ENCODE results near the gene ASPDH.
A peak's percentile ranks its signal among the peaks of the same experiment; 100 is the strongest.

Gene ASPDH

DNA sequence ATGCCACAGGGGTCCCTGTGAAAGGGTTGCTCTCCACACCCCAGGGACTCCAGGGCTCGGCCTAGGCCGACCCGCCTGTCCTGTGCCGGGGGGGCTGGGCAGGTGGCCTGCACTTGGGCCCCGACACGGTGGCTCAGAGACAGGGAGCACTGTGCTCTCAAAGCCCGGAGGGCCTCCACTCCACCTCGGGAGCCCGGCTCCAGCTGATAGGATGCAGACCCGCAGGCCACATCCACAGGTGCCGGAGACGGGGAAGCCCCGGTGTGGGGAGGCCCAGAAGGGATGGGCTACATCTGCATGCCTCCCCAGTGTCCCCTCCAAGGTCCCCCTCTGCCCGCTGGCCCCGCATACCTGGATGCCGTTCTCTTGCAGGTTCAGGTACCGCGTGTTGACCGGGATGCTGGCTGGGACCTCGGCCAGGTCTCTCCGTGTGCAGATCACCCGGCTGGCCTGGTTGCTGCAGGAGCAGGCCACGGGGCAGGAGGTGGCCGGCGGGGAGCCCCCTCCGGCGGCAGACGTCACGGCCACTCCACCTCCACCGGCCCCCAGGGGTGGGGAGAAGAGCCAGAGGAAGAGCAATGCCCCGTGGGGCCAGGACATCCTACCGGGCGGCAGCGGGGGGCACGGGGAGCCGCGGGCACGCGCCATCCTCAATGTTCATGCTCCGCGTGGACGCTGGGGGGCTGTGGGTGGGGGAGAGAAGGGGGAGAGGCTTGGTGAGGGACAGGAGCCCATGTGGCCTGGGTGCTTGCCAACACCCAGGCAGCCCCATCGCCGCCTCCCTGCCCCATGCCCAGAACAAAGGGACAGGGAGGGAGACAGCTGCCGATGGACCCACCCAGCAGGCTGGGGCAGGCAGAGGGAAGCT, 34.7 kb upstream of the ASPDH start:
- no peaks in the 10 kb centered on the region for H3K9me3 ChIP-seq
- peaks cover 42% of the 10 kb centered on the region; the same call in 1 of the 2 replicates for H3K27me3 ChIP-seq
- peaks cover 77% of the 10 kb centered on the region for H3K4me1 ChIP-seq
- H3K27ac ChIP-seq, result peak overlapping the region; percentile 50; the same call in 1 of the 2 replicates
- H4K20me1 ChIP-seq, result no peaks in the 10 kb centered on the region
- H3K4me2 ChIP-seq, result peak overlapping the region; percentile 94
- H3K4me3 ChIP-seq, result no peak overlapping the region
- no peak for TF ChIP-seq Cebpa-rat (IDR thresholded peaks at IDR 0.05)
- no peak overlapping the region for H3K9ac ChIP-seq
- H3K36me3 ChIP-seq, result no peaks in the 10 kb centered on the region

DNA sequence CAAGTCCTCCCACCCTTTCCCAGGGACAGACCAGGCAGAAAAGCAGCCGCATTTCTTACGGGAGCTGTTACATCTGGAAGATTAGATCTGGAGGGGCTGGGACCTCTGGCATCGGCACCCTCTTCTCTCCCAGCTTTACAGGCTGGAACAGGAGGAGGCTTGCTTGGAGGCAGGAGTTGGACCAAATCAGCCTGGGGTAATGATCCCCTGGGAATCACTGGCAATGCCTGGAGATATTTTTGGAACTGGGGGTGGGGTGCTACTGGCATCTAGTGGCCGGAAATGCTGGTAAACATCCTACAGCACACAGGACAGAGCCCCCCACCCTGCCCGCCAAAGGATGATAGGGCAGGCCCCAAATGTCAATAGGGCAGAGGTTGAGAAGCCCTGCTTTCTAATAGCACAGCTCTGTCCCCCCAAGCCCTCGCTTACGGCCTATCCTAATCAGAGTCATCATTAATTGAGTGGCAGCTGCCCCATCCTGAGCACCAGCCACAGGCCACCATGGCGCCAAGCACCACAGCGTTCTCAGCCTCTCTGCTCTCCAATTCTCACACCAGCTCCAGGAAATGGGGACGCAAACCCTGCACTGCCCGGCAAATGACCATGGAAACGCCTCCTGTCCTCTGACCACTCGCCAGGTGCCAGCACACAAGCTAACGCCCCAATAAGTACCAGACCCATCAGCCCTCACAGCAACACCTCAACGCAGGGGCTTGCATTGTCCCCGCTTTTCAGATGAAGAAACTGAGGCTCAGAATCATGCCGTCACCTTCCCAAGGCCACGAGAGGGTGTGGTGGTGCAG, 33.9 kb upstream of the ASPDH start:
- H3K4me3 ChIP-seq, result no peak overlapping the region
- H3K9me3 ChIP-seq, result no peaks in the 10 kb centered on the region
- no peaks in the 10 kb centered on the region for H3K36me3 ChIP-seq
- no peak for TF ChIP-seq Cebpa-rat (IDR thresholded peaks at IDR 0.05)
- H4K20me1 ChIP-seq, result no peaks in the 10 kb centered on the region
- peak overlapping the region; percentile 59; the same call in 1 of the 2 replicates for H3K9ac ChIP-seq
- H3K27me3 ChIP-seq, result peaks cover 37% of the 10 kb centered on the region; the same call in 1 of the 2 replicates
- H3K4me1 ChIP-seq, result peaks cover 85% of the 10 kb centered on the region
- peak overlapping the region; percentile 50 for H3K27ac ChIP-seq
- H3K4me2 ChIP-seq, result peak overlapping the region; percentile 94

DNA sequence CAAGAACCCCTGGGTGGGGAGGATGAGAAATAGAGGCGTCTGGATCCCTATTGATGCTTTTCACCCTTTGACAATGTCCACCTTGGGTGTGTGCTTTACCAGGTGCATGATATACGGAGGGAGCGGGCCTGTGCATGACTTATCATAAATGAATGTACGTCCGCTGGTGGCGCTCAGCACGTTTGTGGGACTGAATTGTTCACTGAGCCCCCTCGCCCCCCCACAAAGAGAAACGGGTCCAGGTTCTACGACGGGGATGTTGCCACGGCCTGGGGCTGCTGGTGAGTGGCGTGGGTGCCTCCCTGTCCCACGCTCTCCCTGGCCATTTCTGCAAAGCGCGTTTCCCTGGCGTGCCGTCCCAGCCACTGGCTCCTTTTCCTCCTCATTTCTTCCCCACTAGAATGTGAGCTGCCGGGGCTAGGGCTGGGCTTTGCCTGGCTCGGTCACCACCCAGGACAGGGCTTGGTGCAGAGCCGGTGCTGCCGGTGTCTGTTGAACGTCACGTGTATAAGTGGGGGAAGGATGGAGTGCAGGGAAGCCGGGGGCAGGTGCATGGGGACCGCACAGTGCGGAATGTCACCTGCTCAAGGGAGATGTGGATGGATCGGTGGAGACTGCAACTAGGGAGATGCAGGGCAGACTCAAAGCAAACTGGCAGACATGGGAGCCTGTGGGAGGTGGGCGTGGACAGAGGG, 33.0 kb upstream of the ASPDH start:
- Histone ChIP-seq H3K4me1 (peaks cover 87% of the 10 kb centered on the region), H3K27ac (peak overlapping the region; percentile 50), H3K27me3 (peaks cover 28% of the 10 kb centered on the region; the same call in 1 of the 2 replicates), H3K4me2 (peak overlapping the region; percentile 94), H3K9me3 (no peaks in the 10 kb centered on the region), H3K36me3 (no peaks in the 10 kb centered on the region), H3K9ac (peak overlapping the region; percentile 59; the same call in 1 of the 2 replicates), H4K20me1 (no peaks in the 10 kb centered on the region), H3K4me3 (no peak overlapping the region)
- no peak for TF ChIP-seq Cebpa-rat (IDR thresholded peaks at IDR 0.05)

DNA sequence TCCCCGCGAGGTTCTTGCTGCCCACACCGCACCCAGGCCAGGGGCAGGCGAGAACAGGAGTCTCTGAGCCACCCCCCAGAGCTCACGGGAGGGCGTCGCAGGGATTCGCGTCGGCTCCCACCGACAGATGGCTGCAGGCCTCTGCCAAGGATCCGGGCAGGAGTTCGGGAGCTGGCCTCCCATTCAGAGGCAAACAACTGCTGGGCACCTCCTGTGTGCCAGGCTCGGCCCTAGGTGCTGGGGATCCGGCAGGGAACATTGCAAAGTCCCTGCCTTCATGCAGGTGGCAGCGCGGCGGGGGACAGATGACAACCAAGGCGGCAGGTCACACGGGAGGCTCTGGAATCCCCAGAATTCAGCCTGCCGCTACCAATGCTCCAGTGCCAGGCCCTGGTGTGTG, 29.2 kb upstream of the ASPDH start:
- no peak overlapping the region; the same call in 1 of the 2 replicates for H3K9ac ChIP-seq
- no peaks in the 10 kb centered on the region for H4K20me1 ChIP-seq
- H3K4me3 ChIP-seq, result no peak overlapping the region
- peak overlapping the region; percentile 58 for H3K27ac ChIP-seq
- H3K4me1 ChIP-seq, result peaks cover 65% of the 10 kb centered on the region
- TF ChIP-seq Cebpa-rat (IDR thresholded peaks at IDR 0.05), result no peak
- H3K9me3 ChIP-seq, result no peaks in the 10 kb centered on the region
- no peaks in the 10 kb centered on the region for H3K36me3 ChIP-seq
- peak overlapping the region; percentile 80 for H3K4me2 ChIP-seq
- H3K27me3 ChIP-seq, result no peaks in the 10 kb centered on the region

DNA sequence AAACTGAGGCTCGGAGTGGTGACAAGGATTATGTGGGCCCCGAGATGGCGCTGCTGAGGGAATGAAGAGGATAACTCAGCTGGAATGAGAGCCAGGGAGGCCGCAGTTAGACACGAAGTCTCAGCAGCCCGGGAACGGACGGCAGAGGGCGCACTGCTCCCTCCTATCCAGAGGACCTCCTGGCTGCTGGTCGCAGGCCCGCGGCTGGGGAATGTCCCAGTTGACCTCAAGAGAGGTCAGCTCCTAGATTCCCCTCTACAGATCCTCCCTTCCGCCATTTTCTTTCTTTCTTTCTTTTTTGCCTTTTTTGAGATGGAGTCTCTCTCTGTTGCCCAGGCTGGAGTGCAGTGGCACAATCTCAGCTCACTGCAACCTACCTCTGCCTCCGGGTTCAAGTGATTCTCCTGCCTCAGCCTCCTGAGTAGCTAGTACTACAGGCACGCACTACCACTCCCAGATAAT, 24.1 kb upstream of the ASPDH start:
- H3K4me2 ChIP-seq, result no peak overlapping the region
- H4K20me1 ChIP-seq, result no peaks in the 10 kb centered on the region
- peaks cover 13% of the 10 kb centered on the region for H3K9me3 ChIP-seq
- no peaks in the 10 kb centered on the region for H3K27me3 ChIP-seq
- no peak overlapping the region for H3K9ac ChIP-seq
- H3K4me1 ChIP-seq, result peaks cover 30% of the 10 kb centered on the region
- no peak overlapping the region for H3K4me3 ChIP-seq
- no peaks in the 10 kb centered on the region for H3K36me3 ChIP-seq
- H3K27ac ChIP-seq, result no peak overlapping the region
- TF ChIP-seq Cebpa-rat (IDR thresholded peaks at IDR 0.05), result no peak

DNA sequence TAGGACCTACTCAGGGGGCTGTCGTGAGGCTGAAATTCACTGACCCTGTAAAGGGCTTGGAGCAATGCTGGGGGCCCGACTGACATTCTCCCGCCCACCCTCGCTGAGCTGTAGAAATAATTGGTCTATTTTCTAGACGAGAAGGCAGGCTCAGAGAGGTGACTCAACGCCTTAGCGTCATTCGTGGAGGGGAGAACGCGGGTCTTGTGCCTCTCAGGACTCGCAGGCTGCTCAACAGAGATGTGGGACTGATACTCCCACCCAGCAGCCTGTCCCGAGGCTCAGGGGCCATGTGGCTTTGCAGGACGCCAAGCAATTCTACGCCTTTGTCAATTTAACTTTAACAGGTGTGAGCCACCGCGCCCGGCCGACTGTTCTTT, 23.6 kb upstream of the ASPDH start:
- no peak for TF ChIP-seq Cebpa-rat (IDR thresholded peaks at IDR 0.05)
- no peak overlapping the region for H3K9ac ChIP-seq
- no peaks in the 10 kb centered on the region for H3K27me3 ChIP-seq
- H3K4me2 ChIP-seq, result no peak overlapping the region
- no peaks in the 10 kb centered on the region for H3K36me3 ChIP-seq
- H3K27ac ChIP-seq, result no peak overlapping the region
- H4K20me1 ChIP-seq, result no peaks in the 10 kb centered on the region
- H3K4me3 ChIP-seq, result no peak overlapping the region
- H3K9me3 ChIP-seq, result peaks cover 18% of the 10 kb centered on the region
- H3K4me1 ChIP-seq, result peaks cover 25% of the 10 kb centered on the region

DNA sequence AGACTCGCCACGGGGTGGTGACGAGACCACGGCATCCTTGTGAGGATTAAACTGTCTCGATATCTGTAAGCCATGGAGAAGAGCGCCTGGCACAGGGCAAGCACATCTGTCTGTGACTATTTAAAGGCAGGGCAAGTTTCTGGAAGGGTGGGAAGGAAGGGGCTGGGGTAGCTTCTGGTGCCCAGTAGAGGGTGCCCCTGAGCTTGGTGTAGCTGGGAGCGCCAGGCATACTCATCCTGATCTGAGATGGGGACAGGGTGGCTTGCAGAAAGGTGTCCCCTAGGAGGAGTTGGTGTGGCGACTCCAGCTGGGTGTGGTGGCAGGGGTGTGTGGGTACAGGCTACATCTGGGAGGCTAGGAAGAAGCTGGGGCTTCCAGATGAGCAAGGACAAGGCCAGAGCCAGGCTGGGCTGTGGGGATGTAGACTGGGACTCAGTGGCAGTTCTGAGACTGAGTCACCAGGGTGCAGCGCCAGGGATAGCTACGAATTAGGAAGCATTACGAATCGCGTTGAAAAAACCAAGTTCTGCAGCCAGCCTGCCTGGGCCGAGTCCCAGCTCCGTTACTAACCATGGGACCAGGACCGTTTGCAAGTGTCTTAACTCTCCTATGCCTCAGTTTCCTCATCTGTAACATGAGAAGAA, 23.1 kb upstream of the ASPDH start:
- peaks cover 23% of the 10 kb centered on the region for H3K9me3 ChIP-seq

DNA sequence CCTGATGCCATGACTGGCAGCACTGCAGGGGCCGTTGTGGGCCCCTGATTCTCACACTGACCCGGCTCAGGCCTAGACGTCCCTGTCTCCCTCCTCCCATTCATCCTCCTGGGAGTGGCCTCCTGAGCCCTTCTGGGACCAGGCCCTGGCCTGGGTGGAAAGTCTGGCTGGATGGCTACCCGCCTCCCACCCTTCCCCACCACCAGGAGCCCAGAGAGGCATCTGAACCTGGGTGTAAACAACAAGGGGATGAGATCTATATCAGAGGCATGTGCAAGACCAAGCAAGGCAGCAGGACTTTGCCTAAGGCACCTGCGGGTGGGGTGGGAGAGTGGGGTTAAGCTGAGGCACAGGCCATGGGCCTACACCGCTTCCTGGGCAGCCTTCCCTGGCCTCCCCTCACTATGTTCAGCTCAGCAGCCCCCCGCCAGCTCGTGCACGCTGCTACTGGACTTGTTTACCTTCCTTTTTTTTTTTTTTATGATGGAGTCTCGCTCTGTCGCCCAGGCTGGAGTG, 22.0 kb upstream of the ASPDH start:
- H3K9me3 ChIP-seq, result peaks cover 26% of the 10 kb centered on the region
- H3K27ac ChIP-seq, result no peak overlapping the region
- peak overlapping the region; percentile 11; the same call in 1 of the 2 replicates for H3K4me2 ChIP-seq
- no peak for TF ChIP-seq Cebpa-rat (IDR thresholded peaks at IDR 0.05)
- H3K4me3 ChIP-seq, result no peak overlapping the region
- no peaks in the 10 kb centered on the region for H3K36me3 ChIP-seq
- H3K27me3 ChIP-seq, result no peaks in the 10 kb centered on the region
- H3K4me1 ChIP-seq, result peaks cover 11% of the 10 kb centered on the region; the same call in 1 of the 2 replicates
- no peak overlapping the region for H3K9ac ChIP-seq
- H4K20me1 ChIP-seq, result no peaks in the 10 kb centered on the region

More for the DNA sequence above, 23.1 kb upstream of the ASPDH start:
- H3K4me1 ChIP-seq, result peaks cover 20% of the 10 kb centered on the region
- H3K4me2 ChIP-seq, result no peak overlapping the region
- H3K27me3 ChIP-seq, result no peaks in the 10 kb centered on the region
- no peak overlapping the region for H3K4me3 ChIP-seq
- no peaks in the 10 kb centered on the region for H4K20me1 ChIP-seq
- TF ChIP-seq Cebpa-rat (IDR thresholded peaks at IDR 0.05), result no peak
- no peak overlapping the region for H3K27ac ChIP-seq
- no peak overlapping the region for H3K9ac ChIP-seq
- H3K36me3 ChIP-seq, result no peaks in the 10 kb centered on the region

DNA sequence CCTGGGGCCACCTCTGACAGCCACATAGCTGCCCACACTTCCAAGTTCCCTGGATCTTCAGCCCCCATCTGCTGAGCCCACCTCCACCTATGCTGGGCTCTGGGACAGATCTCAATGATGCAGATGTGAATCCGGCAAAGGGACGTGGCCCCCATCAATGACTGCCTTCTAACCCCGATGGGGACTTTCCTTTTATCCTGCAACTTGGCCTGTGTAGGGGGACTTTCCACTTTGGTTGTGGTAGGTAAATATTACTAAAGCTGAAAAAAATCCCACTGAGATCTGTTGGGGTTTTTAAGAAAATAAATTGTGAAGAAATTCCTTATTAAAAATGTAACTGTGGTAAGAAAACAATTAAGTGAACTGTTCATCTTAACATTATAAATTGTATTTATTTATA, 20.8 kb upstream of the ASPDH start:
- H3K9me3 ChIP-seq, result peaks cover 26% of the 10 kb centered on the region
- no peak overlapping the region for H3K27ac ChIP-seq
- H4K20me1 ChIP-seq, result no peaks in the 10 kb centered on the region
- H3K9ac ChIP-seq, result no peak overlapping the region
- TF ChIP-seq Cebpa-rat (IDR thresholded peaks at IDR 0.05), result no peak
- H3K4me1 ChIP-seq, result peaks cover 11% of the 10 kb centered on the region; the same call in 1 of the 2 replicates
- H3K4me2 ChIP-seq, result no peak overlapping the region
- H3K27me3 ChIP-seq, result no peaks in the 10 kb centered on the region
- no peak overlapping the region for H3K4me3 ChIP-seq
- H3K36me3 ChIP-seq, result no peaks in the 10 kb centered on the region

Data from BLaER1 (cell line).